HepG2 (cell line): ENCODE data around the gene MEGF11. TPM values are rescaled to one million over a fixed set of nuclear protein-coding genes. Genes with fewer than 3 reads are reported as not detected.
A peak's percentile ranks its signal among the peaks of the same experiment; 100 is the strongest.

Experiments used
- ATAC-seq: fragments of 200-7000 bp; cut with Tn5 transposase; 3 replicates; pipeline ENCODE4 v1.9.1; 2020; ENCODE audit warnings: mild to moderate bottlenecking, moderate library complexity
- BruUV-seq: library from RNA; stranded (reverse); fragments of 400-500 nt; replicated peaks from 2 replicates; lab custom pipeline; 2021; lab: Mats Ljungman, UMichigan
- CTCF ChIA-PET: fragments of 300-600 bp; formaldehyde crosslinking; extraction: SDS; loops from one replicate; lab custom pipeline; 2021; ENCODE audit warnings: low total read pairs, inconsistent platforms, low intra/inter-chr PET ratio; lab: Yijun Ruan, JAX
- POLR2A ChIA-PET: fragments of 350-600 bp; sonication (Branson Sonifier 250); formaldehyde crosslinking; loops from one replicate; lab custom pipeline; 2020; ENCODE audit warnings: antibody characterized with exemption, inconsistent platforms; lab: Yijun Ruan, JAX
- DNase-seq: peaks from one replicate; pipeline ENCODE4 v3.0.0-alpha.2; 2015; ENCODE audit warnings: low spot score
- FAIRE-seq: peaks from 3 replicates; lab custom pipeline; 2011; peaks lifted over from hg19 to GRCh38; lab: Jason Lieb, UNC
- H2AFZ ChIP-seq: one replicate; pipeline ENCODE4 v1.6.1; 2011; ENCODE audit warnings: low read length, inconsistent platforms
- H3K27ac ChIP-seq: fragments of 300-600 bp; 3 replicates; pipeline ENCODE4 v1.8.0; 2011; ENCODE audit warnings: mixed run types, mild to moderate bottlenecking, mixed read lengths, low read length, inconsistent platforms; ENCODE audit not compliant: insufficient read depth; ENCODE audit errors: extremely low read length
- H3K27me3 ChIP-seq, 2 experiments: fragments of 200-600 bp in 1 of 2; 2 replicates in 1 of 2; 3 replicates in 1 of 2; pipeline versions ENCODE4 v1.6.0 to v1.8.0; 2011; ENCODE audit warnings: low read length in 2 of 2, mild to moderate bottlenecking in 2 of 2, moderate library complexity in 2 of 2, inconsistent platforms in 1 of 2; ENCODE audit not compliant: insufficient read depth in 2 of 2, control insufficient read depth in 1 of 2
- H3K36me3 ChIP-seq, 2 experiments: fragments of 200-600 bp in 1 of 2; replicated peaks in 1 of 2; 2 replicates in 1 of 2; 3 replicates in 1 of 2; pipeline versions ENCODE4 v1.5.1 to v1.8.0; 2011; ENCODE audit warnings: low read length in 2 of 2, inconsistent platforms in 1 of 2; ENCODE audit not compliant: insufficient read depth in 2 of 2, control insufficient read depth in 1 of 2
- H3K4me1 ChIP-seq: 2 replicates; pipeline ENCODE4 v1.5.1; 2012; ENCODE audit warnings: low read length, inconsistent platforms; ENCODE audit not compliant: insufficient read depth
- H3K4me2 ChIP-seq: 2 replicates; pipeline ENCODE4 v1.6.0; 2011; ENCODE audit warnings: low read depth, low read length, inconsistent platforms
- H3K4me3 ChIP-seq, 3 experiments: fragments of 200-600 bp in 1 of 3; sonication (generic), shearing (Covaris generic) in 1 of 3; replicated peaks in 1 of 3; 2 replicates each; pipeline ENCODE4 v1.5.1; 2011 to 2016; ENCODE audit warnings: low read length in 3 of 3, inconsistent platforms in 2 of 3, low read depth in 2 of 3, mild to moderate bottlenecking in 2 of 3, control low read depth in 1 of 3, mixed read lengths in 1 of 3; ENCODE audit not compliant: insufficient read depth in 1 of 3
- H3K79me2 ChIP-seq: one replicate; pipeline ENCODE4 v1.6.1; 2011; ENCODE audit warnings: low read length, inconsistent platforms; ENCODE audit not compliant: insufficient read depth
- H3K9ac ChIP-seq: 2 replicates; pipeline ENCODE4 v1.6.0; 2011; ENCODE audit warnings: mild to moderate bottlenecking, low read depth, low read length, inconsistent platforms; ENCODE audit not compliant: insufficient read depth
- H3K9me3 ChIP-seq: 2 replicates; pipeline ENCODE4 v1.5.1; 2012; ENCODE audit warnings: mild to moderate bottlenecking, low read length
- H4K20me1 ChIP-seq: 2 replicates; pipeline ENCODE4 v1.6.0; 2011; ENCODE audit warnings: inconsistent platforms, mild to moderate bottlenecking, low read length, moderate library complexity; ENCODE audit not compliant: insufficient read depth
- CTCF ChIP-seq: sonication (generic); formaldehyde crosslinking; IDR thresholded peaks from 2 replicates; pipeline ENCODE4 v1.5.0; 2020; ENCODE audit warnings: mild to moderate bottlenecking, missing genetic modification reagents, moderate library complexity
- MBD4 ChIP-seq: IDR thresholded peaks from 2 replicates; pipeline ENCODE4 v1.6.1; 2012; ENCODE audit warnings: low read length, inconsistent platforms, borderline replicate concordance
- MEF2D ChIP-seq: sonication (generic); formaldehyde crosslinking; IDR thresholded peaks from 2 replicates; pipeline ENCODE4 v1.5.1; 2020; ENCODE audit warnings: mild to moderate bottlenecking, missing genetic modification reagents
- TAF15 ChIP-seq: fragments of 200-400 bp; formaldehyde crosslinking; IDR thresholded peaks from one replicate; pipeline ENCODE4 v1.6.1; 2018; ENCODE audit warnings: mild to moderate bottlenecking, low read depth, low read length; ENCODE audit not compliant: poor library complexity, severe bottlenecking
- ZNF24 ChIP-seq: fragments of 450-650 bp; IDR thresholded peaks from 2 replicates; pipeline ENCODE4 v1.6.1; 2017; ENCODE audit warnings: antibody characterized with exemption, mild to moderate bottlenecking
- ZNF607 ChIP-seq: sonication (generic); formaldehyde crosslinking; IDR thresholded peaks from 2 replicates; pipeline ENCODE4 v1.5.1; 2020; ENCODE audit warnings: missing genetic modification reagents, mild to moderate bottlenecking, borderline replicate concordance
- ZNF724P ChIP-seq: sonication (generic); formaldehyde crosslinking; IDR thresholded peaks from 2 replicates; pipeline ENCODE4 v1.8.0; 2022; ENCODE audit warnings: missing genetic modification reagents, borderline replicate concordance
- WGBS: methylation state at CpG from one replicate; pipeline ENCODE4 v1.1.6; 2017; ENCODE audit warnings: low lambda C conversion rate; 5-methylcytosine and 5-hydroxymethylcytosine counted together
- in situ Hi-C: cut with HindIII; loops from 2 replicates; pipeline ENCODE4 v1.10.0; 2017; ENCODE audit warnings: low pct_unique_long_range_greater_than_20kb; ENCODE audit not compliant: extremely low pct_ligation_motif_present
- intact Hi-C: fragments of 100-400 bp; cut with micrococcal nuclease; formaldehyde crosslinking; loops from one replicate; pipeline ENCODE4 v1.10.0; 2022; ENCODE audit not compliant: unreplicated experiment
- polyA plus RNA-seq, 8 experiments: library from polyadenylated mRNA; depleted of rRNA in 3 of 8; stranded (reverse) in 7 of 8; unstranded in 1 of 8; fragments of >200 nt; fragmentation: Illumina TruSeq in 4 of 8; extraction: Trizol in 4 of 8; gene quantifications; 2 replicates each; pipeline versions ENCODE4 v1.2.1 to v1.2.3, GENCODE V29; 2011 to 2016; ENCODE audit warnings: low read depth in 4 of 8, missing spikeins in 1 of 8, mixed read lengths in 1 of 8; ENCODE audit not compliant: insufficient read depth in 1 of 8
- total RNA-seq, 5 experiments: library from RNA; depleted of rRNA; stranded (reverse); fragments of >200 nt; fragmentation: Illumina TruSeq; extraction: Trizol; gene quantifications; 2 replicates each; pipeline ENCODE4 v1.2.3, GENCODE V29; 2016; ENCODE audit warnings: low read depth in 1 of 5
- TF ChIP-seq, protein P1 (sequence below), 2 experiments: fragments of 450-650 bp in 1 of 2; sonication (generic) in 1 of 2; formaldehyde crosslinking; IDR thresholded peaks; 2 replicates each; pipeline versions ENCODE4 v1.5.0 to v1.8.0; 2020 to 2022; ENCODE audit warnings: mild to moderate bottlenecking in 1 of 2, missing genetic modification reagents in 1 of 2

Gene MEGF11
- total and polyA plus RNA-seq, 2 of the 13 experiments (the other 11 are each of a cell fraction or from before 2014, with no cell fraction given), result not detected

DNA sequence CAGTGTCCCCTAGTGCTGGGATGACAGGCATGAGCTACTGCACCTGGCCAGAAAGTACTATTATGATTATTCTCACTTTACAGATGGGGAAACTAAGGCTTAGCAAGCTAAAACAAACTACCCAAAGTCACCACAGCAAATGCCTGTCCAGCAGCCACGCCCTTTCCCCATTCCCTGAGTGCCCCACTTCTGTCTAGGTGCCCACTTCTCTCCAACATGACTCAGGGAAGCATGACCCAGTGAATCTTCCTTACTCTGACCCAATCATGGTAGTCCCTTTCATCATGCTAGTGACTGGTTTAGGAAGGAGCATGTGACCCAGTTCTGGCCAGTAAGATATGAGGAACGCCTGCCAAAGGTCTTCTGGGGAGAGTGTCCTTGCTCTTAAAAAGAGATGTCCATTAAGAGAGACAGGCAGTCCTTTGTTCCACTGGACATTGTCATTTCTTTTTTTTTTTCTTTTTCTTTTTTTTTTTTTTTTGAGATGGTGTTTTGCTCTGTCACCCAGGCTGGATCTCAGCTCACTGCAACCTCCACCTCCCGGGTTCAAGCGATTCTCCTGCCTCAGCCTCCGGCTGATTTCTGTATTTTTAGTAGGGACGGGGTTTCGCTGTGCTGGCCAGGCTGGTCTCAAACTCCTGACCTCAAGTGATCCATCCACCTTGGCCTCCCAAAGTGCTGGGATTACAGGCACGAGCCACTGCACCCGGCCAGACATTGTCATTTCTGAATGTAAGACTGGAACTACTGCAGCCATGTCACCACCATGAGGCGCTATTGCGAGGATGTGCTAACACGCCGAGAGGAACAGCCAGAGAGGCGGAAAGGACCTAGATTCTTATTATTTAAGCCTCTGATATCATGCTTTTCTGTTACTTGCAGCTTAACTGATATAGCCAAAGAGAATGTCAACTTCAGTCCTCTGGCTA is 19.8 kb downstream of the MEGF11 start:
- H4K20me1 ChIP-seq, result no peaks in the 10 kb centered on the region
- intact Hi-C loops (no loop called here), in situ Hi-C loops (no loop called here)
- H3K9me3 ChIP-seq, result no peaks in the 10 kb centered on the region
- no peaks in the 10 kb centered on the region for H3K79me2 ChIP-seq
- POLR2A ChIA-PET, result no interaction called here
- peak; percentile 23 for DNase-seq
- CTCF ChIA-PET, result no interaction called here
- no peak overlapping the region for H3K4me2 ChIP-seq
- H3K27me3 ChIP-seq, result peaks cover 3 to 60% of the 10 kb centered on the region in 2 experiments; a peak in 4 of 5 replicates
- peak; percentile 29; the same call in 2 of the 3 replicates for ATAC-seq
- 70% methylated on average over 12 of the region's 14 CpGs for WGBS
- no TSS peak for BruUV-seq
- no peak overlapping the region for H3K4me3 ChIP-seq
- H3K27ac ChIP-seq, result no peak overlapping the region
- H3K4me1 ChIP-seq, result no peaks in the 10 kb centered on the region
- H3K36me3 ChIP-seq, result no peaks in the 10 kb centered on the region
- FAIRE-seq, result no peak
- TF ChIP-seq CTCF (CRISPR knock-in tag), result 0 out of 2 replicates have a peak, but pooled peaks have one; percentile 8
- no peak for TF ChIP-seq ZNF607 (CRISPR knock-in tag)
- TF ChIP-seq MEF2D, result no peak
- TF ChIP-seq ZNF724P (CRISPR knock-in tag), result no peak
- no peak for TF ChIP-seq MBD4
- no peak for TF ChIP-seq TAF15
- TF ChIP-seq, protein P1, sequence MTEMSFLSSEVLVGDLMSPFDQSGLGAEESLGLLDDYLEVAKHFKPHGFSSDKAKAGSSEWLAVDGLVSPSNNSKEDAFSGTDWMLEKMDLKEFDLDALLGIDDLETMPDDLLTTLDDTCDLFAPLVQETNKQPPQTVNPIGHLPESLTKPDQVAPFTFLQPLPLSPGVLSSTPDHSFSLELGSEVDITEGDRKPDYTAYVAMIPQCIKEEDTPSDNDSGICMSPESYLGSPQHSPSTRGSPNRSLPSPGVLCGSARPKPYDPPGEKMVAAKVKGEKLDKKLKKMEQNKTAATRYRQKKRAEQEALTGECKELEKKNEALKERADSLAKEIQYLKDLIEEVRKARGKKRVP (CRISPR knock-in tag; IDR thresholded peaks at IDR 0.05), result peak in 1 of 2 experiments; percentile 52; a peak in 2 of 4 replicates
- TF ChIP-seq ZNF24, result no peak
- H2AFZ ChIP-seq, result no peak overlapping the region
- H3K9ac ChIP-seq, result no peak overlapping the region
